BLaER1 treated with 17β-estradiol and CSF1 and Interleukin-3, amounts not matched to agents 10 nM and 100 nM (cell line): Measurements from ENCODE around the gene ARID1B.
"Not testable (repeated sequence)": the region's sequence is repeated elsewhere in the genome, so short reads cannot be mapped to it uniquely, and the experiment has no call there.

Experiments
- H3K27ac ChIP-seq, 11 experiments: shearing (Covaris generic); formaldehyde crosslinking; 2 replicates each; pipeline ENCODE4 v1.8.1; 2022
- H3K27me3 ChIP-seq, 11 experiments: shearing (Covaris generic); formaldehyde crosslinking; 2 replicates each; pipeline ENCODE4 v1.8.1; 2022
- H3K36me3 ChIP-seq, 11 experiments: shearing (Covaris generic); formaldehyde crosslinking; 2 replicates each; pipeline ENCODE4 v1.8.1; 2022
- H3K4me1 ChIP-seq, 10 experiments: shearing (Covaris generic); formaldehyde crosslinking; 2 replicates each; pipeline ENCODE4 v1.8.1; 2022
- H3K4me2 ChIP-seq, 11 experiments: shearing (Covaris generic); formaldehyde crosslinking; 2 replicates each; pipeline ENCODE4 v1.8.1; 2022
- H3K4me3 ChIP-seq, 10 experiments: shearing (Covaris generic); formaldehyde crosslinking; 2 replicates each; pipeline ENCODE4 v1.8.1; 2022
- H3K9ac ChIP-seq, 11 experiments: shearing (Covaris generic); formaldehyde crosslinking; 2 replicates each; pipeline ENCODE4 v1.8.1; 2022
- H3K9me3 ChIP-seq, 11 experiments: shearing (Covaris generic); formaldehyde crosslinking; replicated peaks in 1 of 11; 2 replicates each; pipeline ENCODE4 v1.8.1; 2022
- H4K20me1 ChIP-seq, 11 experiments: shearing (Covaris generic); formaldehyde crosslinking; 2 replicates each; pipeline ENCODE4 v1.8.1; 2022
- Cebpa-rat ChIP-seq, 11 experiments: shearing (Covaris generic); IDR thresholded peaks; 2 replicates each; pipeline ENCODE4 v1.8.1; 2022

The ARID1B gene

GRCh38 chr6:156980948-156981347 lies 203.8 kb downstream of the ARID1B start:
- H3K4me3 ChIP-seq, result no peak overlapping the region
- peak overlapping the region in 2 of 11 experiments; percentile 9 to 25; a peak in 3 of 22 replicates for H3K4me2 ChIP-seq
- H3K4me1 ChIP-seq, result peaks cover 56 to 73% (median 66%) of the 10 kb centered on the region in 10 experiments
- H3K27me3 ChIP-seq, result no peaks in the 10 kb centered on the region
- no peaks in the 10 kb centered on the region for H3K36me3 ChIP-seq
- H3K9me3 ChIP-seq, result no peaks in the 10 kb centered on the region
- no peak overlapping the region for H3K9ac ChIP-seq
- peaks cover 70 to 100% (median 93%) of the 10 kb centered on the region in 11 experiments; a peak in 21 of 22 replicates for H4K20me1 ChIP-seq
- no peak overlapping the region for H3K27ac ChIP-seq
- TF ChIP-seq Cebpa-rat (IDR thresholded peaks at IDR 0.05), result no peak

GRCh38 chr6:156982168-156982567 lies 205.0 kb downstream of the ARID1B start:
- peak overlapping the region in 1 of 11 experiments; percentile 26; a peak in 1 of 22 replicates for H3K27ac ChIP-seq
- no peak overlapping the region; a peak in 1 of 22 replicates for H3K9ac ChIP-seq
- H3K4me2 ChIP-seq, result peak overlapping the region; percentile 38 to 63 (median 50); a peak in 21 of 22 replicates
- no peaks in the 10 kb centered on the region for H3K9me3 ChIP-seq
- H4K20me1 ChIP-seq, result peaks cover 63 to 100% (median 97%) of the 10 kb centered on the region in 11 experiments; a peak in 21 of 22 replicates
- H3K27me3 ChIP-seq, result no peaks in the 10 kb centered on the region
- no peaks in the 10 kb centered on the region for H3K36me3 ChIP-seq
- TF ChIP-seq Cebpa-rat (IDR thresholded peaks at IDR 0.05), result no peak
- no peak overlapping the region for H3K4me3 ChIP-seq
- peaks cover 51 to 72% (median 64%) of the 10 kb centered on the region in 10 experiments for H3K4me1 ChIP-seq

- Histone ChIP-seq H3K27ac (peak overlapping the region in 2 of 11 experiments; percentile 21 to 26; a peak in 3 of 22 replicates), H3K4me1 (peaks cover 54 to 72% (median 65%) of the 10 kb centered on the region in 10 experiments), H4K20me1 (peaks cover 66 to 100% (median 98%) of the 10 kb centered on the region in 11 experiments; a peak in 21 of 22 replicates), H3K4me2 (peak overlapping the region; percentile 38 to 63 (median 50))
- not testable (repeated sequence) for H3K9ac ChIP-seq, H3K27me3 ChIP-seq, H3K9me3 ChIP-seq, H3K4me3 ChIP-seq, H3K36me3 ChIP-seq
These were observed 205.7 kb downstream of the ARID1B start for GRCh38 chr6:156982864-156983263.

- no peak overlapping the region for H3K27ac ChIP-seq
- no peak for TF ChIP-seq Cebpa-rat (IDR thresholded peaks at IDR 0.05)
- peaks cover 73 to 100% (median 100%) of the 10 kb centered on the region in 11 experiments for H4K20me1 ChIP-seq
- no peaks in the 10 kb centered on the region for H3K9me3 ChIP-seq
- no peaks in the 10 kb centered on the region for H3K27me3 ChIP-seq
- peaks cover 64 to 81% (median 73%) of the 10 kb centered on the region in 10 experiments for H3K4me1 ChIP-seq
- no peaks in the 10 kb centered on the region for H3K36me3 ChIP-seq
- H3K4me2 ChIP-seq, result peak overlapping the region; percentile 38 to 63 (median 50); a peak in 17 of 22 replicates
- no peak overlapping the region for H3K9ac ChIP-seq
- H3K4me3 ChIP-seq, result no peak overlapping the region
These were observed 207.1 kb downstream of the ARID1B start for GRCh38 chr6:156984178-156984738.

- H4K20me1 ChIP-seq, result peaks cover 64 to 100% (median 100%) of the 10 kb centered on the region in 11 experiments
- no peaks in the 10 kb centered on the region for H3K27me3 ChIP-seq
- H3K4me3 ChIP-seq, result no peak overlapping the region
- TF ChIP-seq Cebpa-rat (IDR thresholded peaks at IDR 0.05), result no peak
- no peak overlapping the region for H3K4me2 ChIP-seq
- peaks cover 63 to 88% (median 78%) of the 10 kb centered on the region in 10 experiments for H3K4me1 ChIP-seq
- H3K9ac ChIP-seq, result no peak overlapping the region
- H3K36me3 ChIP-seq, result peaks cover 0 to 5% (median 0%) of the 10 kb centered on the region in 11 experiments; a peak in 2 of 22 replicates
- no peak overlapping the region for H3K27ac ChIP-seq
- H3K9me3 ChIP-seq, result no peaks in the 10 kb centered on the region
These were observed 208.1 kb downstream of the ARID1B start for GRCh38 chr6:156985309-156985708.

- Histone ChIP-seq H3K27me3 (no peaks in the 10 kb centered on the region), H3K4me1 (peaks cover 51 to 79% (median 64%) of the 10 kb centered on the region in 10 experiments), H3K9ac (peak overlapping the region in 5 of 11 experiments; percentile 15 to 24 (median 21); a peak in 5 of 22 replicates), H3K4me3 (peak overlapping the region in 3 of 10 experiments; percentile 2 to 21 (median 11); a peak in 2 of 20 replicates), H3K4me2 (peak overlapping the region; percentile 63 to 83 (median 74)), H3K27ac (peak overlapping the region in 8 of 11 experiments; percentile 25 to 63 (median 54); a peak in 15 of 22 replicates), H3K9me3 (no peaks in the 10 kb centered on the region), H3K36me3 (peaks cover 0 to 8% (median 0%) of the 10 kb centered on the region in 11 experiments; a peak in 3 of 22 replicates), H4K20me1 (peaks cover 48 to 99% (median 96%) of the 10 kb centered on the region in 11 experiments)
- TF ChIP-seq Cebpa-rat (IDR thresholded peaks at IDR 0.05), result no peak
These were observed 211.3 kb downstream of the ARID1B start for GRCh38 chr6:156988276-156989158.

- H4K20me1 ChIP-seq, result peaks cover 40 to 99% (median 96%) of the 10 kb centered on the region in 11 experiments
- H3K4me3 ChIP-seq, result no peak overlapping the region
- no peaks in the 10 kb centered on the region for H3K27me3 ChIP-seq
- peaks cover 0 to 8% (median 0%) of the 10 kb centered on the region in 11 experiments; a peak in 3 of 22 replicates for H3K36me3 ChIP-seq
- no peaks in the 10 kb centered on the region for H3K9me3 ChIP-seq
- no peak overlapping the region for H3K9ac ChIP-seq
- peaks cover 48 to 79% (median 62%) of the 10 kb centered on the region in 10 experiments for H3K4me1 ChIP-seq
- peak overlapping the region; percentile 63 to 83 (median 74); a peak in 21 of 22 replicates for H3K4me2 ChIP-seq
- TF ChIP-seq Cebpa-rat (IDR thresholded peaks at IDR 0.05), result no peak
- peak overlapping the region in 5 of 11 experiments; percentile 20 to 63 (median 51); a peak in 9 of 22 replicates for H3K27ac ChIP-seq
These were observed 212.1 kb downstream of the ARID1B start for GRCh38 chr6:156989159-156989806.

GRCh38 chr6:156992020-156992804 lies 215.0 kb downstream of the ARID1B start:
- H3K4me3 ChIP-seq, result no peak overlapping the region
- H3K27me3 ChIP-seq, result no peaks in the 10 kb centered on the region
- peak overlapping the region in 4 of 11 experiments; percentile 18 to 46 (median 23); a peak in 4 of 22 replicates for H3K4me2 ChIP-seq
- peaks cover 0 to 16% (median 6%) of the 10 kb centered on the region in 11 experiments; a peak in 8 of 22 replicates for H3K36me3 ChIP-seq
- H4K20me1 ChIP-seq, result peaks cover 43 to 99% (median 93%) of the 10 kb centered on the region in 11 experiments
- H3K27ac ChIP-seq, result peak overlapping the region in 1 of 11 experiments; percentile 30; a peak in 2 of 22 replicates
- H3K9ac ChIP-seq, result no peak overlapping the region
- H3K4me1 ChIP-seq, result peaks cover 41 to 69% (median 51%) of the 10 kb centered on the region in 10 experiments
- TF ChIP-seq Cebpa-rat (IDR thresholded peaks at IDR 0.05), result no peak
- H3K9me3 ChIP-seq, result no peaks in the 10 kb centered on the region
